Endothelial cell of umbilical vein (primary cell): ENCODE results near the gene BMPR2. TPM values are rescaled to one million over a fixed set of nuclear protein-coding genes. Genes with fewer than 3 reads are reported as not detected.

Experiments used
- BruUV-seq: library from RNA; stranded (reverse); fragments of 400-500 nt; replicated peaks from 2 replicates; lab custom pipeline; 2021; lab: Mats Ljungman, UMichigan
- CTCF ChIA-PET: fragments of 300-600, 350-600 bp; sonication (Branson Sonifier 250); formaldehyde crosslinking; loops from one replicate; lab custom pipeline; 2021; ENCODE audit warnings: antibody characterized with exemption, inconsistent platforms; lab: Charles Lee
- POLR2A ChIA-PET: fragments of 300-600, 350-600 bp; sonication (Branson Sonifier 250); formaldehyde crosslinking; loops from one replicate; lab custom pipeline; 2021; ENCODE audit warnings: antibody characterized with exemption, inconsistent platforms; lab: Charles Lee
- DNase-seq: peaks from one replicate; pipeline ENCODE4 v3.0.0-alpha.2; 2011; ENCODE audit warnings: low read depth, low spot score
- FAIRE-seq: peaks from 2 replicates; lab custom pipeline; 2011; peaks lifted over from hg19 to GRCh38; lab: Jason Lieb, UNC
- H2AFZ ChIP-seq: 2 replicates; pipeline ENCODE4 v1.6.0; 2012; ENCODE audit warnings: low read depth, low read length, control low read depth, inconsistent platforms
- H3K27ac ChIP-seq: 2 replicates; pipeline ENCODE4 v1.5.1; 2011; ENCODE audit warnings: low read depth, mild to moderate bottlenecking, control low read depth, low read length, moderate library complexity; ENCODE audit not compliant: insufficient read depth
- H3K27me3 ChIP-seq, 2 experiments: 2 replicates each; pipeline versions ENCODE4 v1.6.0 to v1.6.1; 2011; ENCODE audit warnings: low read length in 2 of 2, mixed read lengths in 1 of 2; ENCODE audit not compliant: control insufficient read depth in 2 of 2, insufficient read depth in 2 of 2
- H3K36me3 ChIP-seq, 2 experiments: 2 replicates in 1 of 2; 3 replicates in 1 of 2; pipeline ENCODE4 v1.5.1; 2011; ENCODE audit warnings: low read length in 2 of 2, mild to moderate bottlenecking in 1 of 2, moderate library complexity in 1 of 2; ENCODE audit not compliant: control insufficient read depth in 2 of 2, insufficient read depth in 2 of 2; ENCODE audit errors: extremely low read depth in 1 of 2
- H3K4me1 ChIP-seq: 3 replicates; pipeline ENCODE4 v1.5.1; 2011; ENCODE audit warnings: mild to moderate bottlenecking, low read length; ENCODE audit not compliant: control insufficient read depth, insufficient read depth; ENCODE audit errors: extremely low read depth
- H3K4me2 ChIP-seq: 2 replicates; pipeline ENCODE4 v1.6.1; 2011; ENCODE audit warnings: low read length, control low read depth, mixed read lengths; ENCODE audit not compliant: insufficient read depth
- H3K4me3 ChIP-seq, 3 experiments: fragments of 200-600 bp in 1 of 3; sonication (generic), shearing (Covaris generic) in 1 of 3; replicated peaks in 1 of 3; 2 replicates each; pipeline ENCODE4 v1.5.1; 2011 to 2016; ENCODE audit warnings: control low read depth in 3 of 3, low read length in 3 of 3, mild to moderate bottlenecking in 2 of 3, inconsistent platforms in 1 of 3, low read depth in 1 of 3, moderate library complexity in 1 of 3; ENCODE audit not compliant: insufficient read depth in 1 of 3
- H3K79me2 ChIP-seq: 2 replicates; pipeline ENCODE4 v1.6.0; 2012; ENCODE audit warnings: low read length, inconsistent platforms; ENCODE audit not compliant: control insufficient read depth, insufficient read depth
- H3K9ac ChIP-seq: replicated peaks from 2 replicates; pipeline ENCODE3; 2011; ENCODE audit warnings: low read length, control low read depth; ENCODE audit not compliant: insufficient read depth; ENCODE audit errors: extremely low read depth
- H3K9me1 ChIP-seq: replicated peaks from 3 replicates; pipeline ENCODE4 v1.6.0; 2011; ENCODE audit warnings: mild to moderate bottlenecking, low read length; ENCODE audit not compliant: control insufficient read depth, insufficient read depth; ENCODE audit errors: extremely low read depth
- H3K9me3 ChIP-seq: replicated peaks from 2 replicates; pipeline ENCODE4 v1.5.1; 2012; ENCODE audit warnings: low read length, inconsistent platforms; ENCODE audit not compliant: control insufficient read depth, insufficient read depth
- H4K20me1 ChIP-seq: replicated peaks from 2 replicates; pipeline ENCODE3; 2011; ENCODE audit warnings: mild to moderate bottlenecking, low read length; ENCODE audit not compliant: control insufficient read depth, insufficient read depth; ENCODE audit errors: extremely low read depth
- EZH2 ChIP-seq: IDR thresholded peaks from 2 replicates; pipeline ENCODE4 v1.6.1; 2012; ENCODE audit warnings: borderline replicate concordance, low read depth, mild to moderate bottlenecking, moderate library complexity, low read length, inconsistent platforms; ENCODE audit not compliant: severe bottlenecking
- FOS ChIP-seq: IDR thresholded peaks from 2 replicates; pipeline ENCODE4 v1.6.1; 2011; ENCODE audit warnings: mild to moderate bottlenecking, low read length, moderate library complexity, borderline replicate concordance; ENCODE audit not compliant: insufficient read depth
- GATA2 ChIP-seq: IDR thresholded peaks from 2 replicates; pipeline ENCODE4 v1.7.0; 2011; ENCODE audit warnings: low read depth, mild to moderate bottlenecking, moderate library complexity, mixed read lengths, low read length; ENCODE audit not compliant: insufficient read length, insufficient read depth
- JUN ChIP-seq: IDR thresholded peaks from 2 replicates; pipeline ENCODE4 v1.6.1; 2011; ENCODE audit warnings: borderline replicate concordance, low read depth; ENCODE audit not compliant: insufficient read length, insufficient read depth
- MYC ChIP-seq: IDR thresholded peaks from one replicate; pipeline ENCODE4 v1.6.1; 2011; ENCODE audit warnings: mild to moderate bottlenecking, low read depth, low read length
- POLR2A ChIP-seq: IDR thresholded peaks from 2 replicates; pipeline ENCODE4 v1.6.1; 2012; ENCODE audit warnings: low read depth, mild to moderate bottlenecking, control low read depth, low read length
- POLR2AphosphoS5 ChIP-seq: IDR thresholded peaks from 2 replicates; pipeline ENCODE4 v1.6.1; 2012; ENCODE audit warnings: low read depth, mild to moderate bottlenecking, control low read depth, low read length, moderate library complexity; ENCODE audit not compliant: insufficient read depth
- dilution Hi-C: fragments of 300-500 bp; cut with MboI; formaldehyde crosslinking; loops from one replicate; pipeline ENCODE4 v1.15.0; 2019; ENCODE audit warnings: low sequenced_read_pairs; ENCODE audit not compliant: extremely low pct_ligation_motif_present
- intact Hi-C: fragments of 100-400 bp; cut with micrococcal nuclease; formaldehyde crosslinking; loops from one replicate; pipeline ENCODE4 v1.10.0; 2022
- polyA plus RNA-seq, 4 experiments: library from polyadenylated mRNA; depleted of rRNA in 3 of 4; stranded (reverse) in 3 of 4; unstranded in 1 of 4; fragments of >200 nt; gene quantifications; 2 replicates each; pipeline versions ENCODE4 v1.2.1 to v1.2.3, GENCODE V29; 2011 to 2012; ENCODE audit warnings: missing spikeins in 1 of 4
- total RNA-seq: library from RNA; stranded (reverse); gene quantifications from 2 replicates; pipeline ENCODE4 v1.2.3, GENCODE V29; 2021
- TF ChIP-seq, protein P1 (sequence below): IDR thresholded peaks from 2 replicates; pipeline ENCODE4 v1.6.1; 2011; ENCODE audit not compliant: insufficient read depth, insufficient read length
- TF ChIP-seq, protein P2 (sequence below), 2 donors: IDR thresholded peaks; 1 replicate in 1 of 2; 2 replicates in 1 of 2; pipeline ENCODE4 v1.5.1; 2011; ENCODE audit warnings: low read length in 2 of 2, mild to moderate bottlenecking in 2 of 2, moderate library complexity in 2 of 2, control low read depth in 1 of 2, inconsistent platforms in 1 of 2, low read depth in 1 of 2; ENCODE audit not compliant: insufficient read depth in 1 of 2; ENCODE audit errors: extremely low read depth in 1 of 2

The BMPR2 gene
- total and polyA plus RNA-seq, 2 donors (not counting 3 experiments of a cell fraction or from before 2014, with no cell fraction given), result 35.8 to 113 TPM

DNA sequence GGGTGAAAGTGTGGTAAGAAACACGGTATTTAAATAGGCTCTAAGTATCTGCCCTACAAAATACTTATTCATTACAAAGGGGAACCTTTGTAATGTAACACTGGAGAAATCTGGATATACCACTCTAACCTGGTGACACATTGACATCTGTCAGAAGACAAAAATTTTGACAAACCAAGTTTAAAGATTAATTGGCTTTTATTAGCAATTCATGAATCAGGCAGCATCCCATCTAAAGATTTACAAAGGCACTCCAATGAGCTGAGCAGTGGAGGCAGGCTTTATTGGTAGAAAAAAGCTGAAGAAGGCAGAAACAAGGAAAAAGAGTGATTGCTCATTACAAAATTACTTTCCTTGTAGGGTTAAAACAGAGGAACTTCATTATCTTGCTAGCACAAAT is 35.0 kb downstream of the BMPR2 start:
- intact Hi-C loops, result no loop called here
- dilution Hi-C loops, result no loop called here
- POLR2A ChIA-PET, result no interaction called here
- Histone ChIP-seq H3K79me2 (peaks cover 84% of the 10 kb centered on the region), H3K27me3 (no peaks in the 10 kb centered on the region), H3K9me3 (no peaks in the 10 kb centered on the region), H3K36me3 (no peaks in the 10 kb centered on the region), H3K9me1 (no peaks in the 10 kb centered on the region), H3K4me2 (no peak overlapping the region), H3K4me1 (peaks cover 51% of the 10 kb centered on the region), H3K27ac (no peak overlapping the region), H2AFZ (no peak overlapping the region), H3K4me3 (no peak overlapping the region), H3K9ac (no peak overlapping the region), H4K20me1 (peaks cover 5% of the 10 kb centered on the region)
- no peak for TF ChIP-seq POLR2A
- no peak for TF ChIP-seq POLR2AphosphoS5
- no peak for TF ChIP-seq EZH2
- TF ChIP-seq, protein P1, sequence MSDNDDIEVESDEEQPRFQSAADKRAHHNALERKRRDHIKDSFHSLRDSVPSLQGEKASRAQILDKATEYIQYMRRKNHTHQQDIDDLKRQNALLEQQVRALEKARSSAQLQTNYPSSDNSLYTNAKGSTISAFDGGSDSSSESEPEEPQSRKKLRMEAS, result no peak
- DNase-seq, result no peak
- BruUV-seq, result no TSS peak
- no peak for FAIRE-seq
- CTCF ChIA-PET, result interaction anchor here (0.6 kb wide), 1 partner anchor 13 kb away, joined by 3 read pairs; no protein-coding TSS in a partner anchor

DNA sequence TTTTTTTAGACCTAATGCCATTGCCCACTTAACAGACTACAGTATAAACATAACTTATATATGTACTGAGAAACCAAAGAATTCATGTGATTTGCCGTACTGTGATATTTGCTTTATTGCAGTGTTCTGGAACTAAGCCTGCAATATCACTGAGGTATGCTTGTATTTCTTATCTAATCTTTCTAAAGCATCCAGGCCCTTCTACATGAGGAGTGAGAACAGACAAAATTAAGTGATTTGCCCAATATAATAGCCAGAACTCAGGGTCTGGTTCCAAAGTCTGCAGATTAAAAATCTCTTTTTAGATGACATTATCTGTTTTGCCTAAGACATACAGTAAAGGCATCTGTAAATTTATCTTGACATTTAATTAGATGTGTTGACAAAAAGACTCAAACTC is 41.9 kb downstream of the BMPR2 start:
- Histone ChIP-seq H3K4me1 (peaks cover 12% of the 10 kb centered on the region), H2AFZ (no peak overlapping the region), H3K27me3 (no peaks in the 10 kb centered on the region), H3K36me3 (no peaks in the 10 kb centered on the region), H3K4me2 (peak overlapping the region; percentile 26), H4K20me1 (peaks cover 7% of the 10 kb centered on the region), H3K9ac (no peak overlapping the region), H3K9me3 (no peaks in the 10 kb centered on the region), H3K27ac (peak overlapping the region; percentile 43), H3K9me1 (no peaks in the 10 kb centered on the region), H3K4me3 (no peak overlapping the region), H3K79me2 (peaks cover 92% of the 10 kb centered on the region)
- TF ChIP-seq, protein P2, sequence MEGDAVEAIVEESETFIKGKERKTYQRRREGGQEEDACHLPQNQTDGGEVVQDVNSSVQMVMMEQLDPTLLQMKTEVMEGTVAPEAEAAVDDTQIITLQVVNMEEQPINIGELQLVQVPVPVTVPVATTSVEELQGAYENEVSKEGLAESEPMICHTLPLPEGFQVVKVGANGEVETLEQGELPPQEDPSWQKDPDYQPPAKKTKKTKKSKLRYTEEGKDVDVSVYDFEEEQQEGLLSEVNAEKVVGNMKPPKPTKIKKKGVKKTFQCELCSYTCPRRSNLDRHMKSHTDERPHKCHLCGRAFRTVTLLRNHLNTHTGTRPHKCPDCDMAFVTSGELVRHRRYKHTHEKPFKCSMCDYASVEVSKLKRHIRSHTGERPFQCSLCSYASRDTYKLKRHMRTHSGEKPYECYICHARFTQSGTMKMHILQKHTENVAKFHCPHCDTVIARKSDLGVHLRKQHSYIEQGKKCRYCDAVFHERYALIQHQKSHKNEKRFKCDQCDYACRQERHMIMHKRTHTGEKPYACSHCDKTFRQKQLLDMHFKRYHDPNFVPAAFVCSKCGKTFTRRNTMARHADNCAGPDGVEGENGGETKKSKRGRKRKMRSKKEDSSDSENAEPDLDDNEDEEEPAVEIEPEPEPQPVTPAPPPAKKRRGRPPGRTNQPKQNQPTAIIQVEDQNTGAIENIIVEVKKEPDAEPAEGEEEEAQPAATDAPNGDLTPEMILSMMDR (IDR thresholded peaks at IDR 0.05; ENCODE audit: extremely low read depth in 1 of 2, insufficient read depth in 1 of 2, low read depth in 1 of 2, low read length in 2 of 2), result no peak
- no peak for TF ChIP-seq POLR2AphosphoS5
- TF ChIP-seq, protein P1, result no peak
- no peak for TF ChIP-seq FOS
- no peak for TF ChIP-seq POLR2A
- no peak for TF ChIP-seq MYC
- no peak for TF ChIP-seq JUN
- no peak for TF ChIP-seq EZH2
- TF ChIP-seq GATA2, result no peak
- no peak for DNase-seq
- CTCF ChIA-PET, result interaction anchor here (0.6 to 0.9 kb wide), 2 partner anchors 9 to 139 kb away, joined by 3 to 4 read pairs; no protein-coding TSS in a partner anchor
- POLR2A ChIA-PET, result no interaction called here
- no peak for FAIRE-seq
- intact Hi-C loops, result no loop called here
- no TSS peak for BruUV-seq
- dilution Hi-C loops, result no loop called here
